ENCODE results near the gene B9D2.

B9D2 gene

GRCh38 chr19:41318696-41319499 lies 45.1 kb downstream of the B9D2 start:
- Histone ChIP-seq H3K27ac (no peak overlapping the region), H3K4me3 (no peak overlapping the region)
- no peak for DNase-seq (ENCODE audit: low spot score)
- no peak for TF ChIP-seq CTCF (IDR thresholded peaks at IDR 0.05)

GRCh38 chr19:41316306-41316920 lies 47.5 kb downstream of the B9D2 start:
- Histone ChIP-seq H3K4me3 (no peak overlapping the region), H3K27ac (no peak overlapping the region)
- no peak for TF ChIP-seq CTCF (IDR thresholded peaks at IDR 0.05)
- no peak for DNase-seq (ENCODE audit: low spot score)

- Histone ChIP-seq H3K4me3 (no peak overlapping the region), H3K27ac (no peak overlapping the region)
- no peak for TF ChIP-seq CTCF (IDR thresholded peaks at IDR 0.05)
- DNase-seq (ENCODE audit: low spot score), result no peak
Observed at GRCh38 chr19:41311613-41312012, 52.3 kb downstream of the B9D2 start.

- peak overlapping the region in 1 of 2 donors; percentile 94 for H3K27ac ChIP-seq
- DNase-seq (ENCODE audit: low spot score), result no peak
- no peak for TF ChIP-seq CTCF (IDR thresholded peaks at IDR 0.05)
- peak overlapping the region; percentile 81 for H3K4me3 ChIP-seq
Observed at GRCh38 chr19:41311072-41311471, 52.9 kb downstream of the B9D2 start.

GRCh38 chr19:41310033-41310831 lies 53.7 kb downstream of the B9D2 start, which contains the start of gene CCDC97:
Gene CCDC97, plus strand, starts transcription at chr19:41310172. Its CDS starts 139 bp downstream, at chr19:41310311.
- TF ChIP-seq CTCF (IDR thresholded peaks at IDR 0.05), result no peak
- peak within 1 kb of the TSS; percentile 94 to 96 for H3K27ac ChIP-seq
- DNase-seq (ENCODE audit: low spot score), result peak; percentile 91
- peak within 1 kb of the TSS; percentile 81 for H3K4me3 ChIP-seq

- peak overlapping the region; percentile 81 for H3K4me3 ChIP-seq
- no peak for TF ChIP-seq CTCF (IDR thresholded peaks at IDR 0.05)
- no peak for DNase-seq (ENCODE audit: low spot score)
- peak overlapping the region; percentile 94 to 96 for H3K27ac ChIP-seq
Observed at GRCh38 chr19:41309180-41310032, 54.5 kb downstream of the B9D2 start.
